ENCODE results near the gene CD200. TPM values are rescaled to one million over a fixed set of nuclear protein-coding genes. Genes with fewer than 3 reads are reported as not detected.

Gene CD200
- total and polyA plus RNA-seq, 12 donors: 1.3 to 20.7 (median 3.3) TPM; not detected in 1

DNA sequence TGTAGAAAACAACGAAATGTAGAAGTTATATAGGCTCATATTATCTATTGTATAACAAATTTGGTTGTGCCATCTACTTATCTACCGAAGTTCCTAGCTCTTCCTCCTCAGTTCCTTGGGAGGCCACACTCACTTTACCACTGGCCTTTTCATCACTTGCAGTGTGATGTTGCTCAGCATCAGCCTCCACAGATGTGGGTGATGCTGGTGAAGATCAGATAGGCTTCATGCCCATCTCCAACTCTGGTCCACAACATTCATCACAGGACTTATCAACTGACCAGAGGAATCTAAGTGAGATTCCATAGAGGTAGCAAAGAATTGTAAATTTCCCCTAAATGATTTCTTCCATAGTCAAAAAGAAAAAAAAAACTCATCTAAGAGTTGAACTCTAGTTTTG lies 8.4 kb downstream of the CD200 start:
- no peaks in the 10 kb centered on the region for H3K27me3 ChIP-seq
- 78 to 95% (median 89%) methylated on average over 2 of the region's 2 CpGs for WGBS, 4 donors
- intact Hi-C loops (cut with DNase I): no loop called here
- H3K27ac ChIP-seq: no peak overlapping the region
- no peaks in the 10 kb centered on the region for H3K36me3 ChIP-seq (replicated peaks in 1 of 2)
- DNase-seq: no peak
- H3K4me1 ChIP-seq (replicated peaks in 1 of 2): peaks cover 0 to 6% of the 10 kb centered on the region in 2 donors
- no peak overlapping the region for H3K4me3 ChIP-seq
- TF ChIP-seq POLR2A (IDR thresholded peaks at IDR 0.05): no peak
- TF ChIP-seq, protein P1, sequence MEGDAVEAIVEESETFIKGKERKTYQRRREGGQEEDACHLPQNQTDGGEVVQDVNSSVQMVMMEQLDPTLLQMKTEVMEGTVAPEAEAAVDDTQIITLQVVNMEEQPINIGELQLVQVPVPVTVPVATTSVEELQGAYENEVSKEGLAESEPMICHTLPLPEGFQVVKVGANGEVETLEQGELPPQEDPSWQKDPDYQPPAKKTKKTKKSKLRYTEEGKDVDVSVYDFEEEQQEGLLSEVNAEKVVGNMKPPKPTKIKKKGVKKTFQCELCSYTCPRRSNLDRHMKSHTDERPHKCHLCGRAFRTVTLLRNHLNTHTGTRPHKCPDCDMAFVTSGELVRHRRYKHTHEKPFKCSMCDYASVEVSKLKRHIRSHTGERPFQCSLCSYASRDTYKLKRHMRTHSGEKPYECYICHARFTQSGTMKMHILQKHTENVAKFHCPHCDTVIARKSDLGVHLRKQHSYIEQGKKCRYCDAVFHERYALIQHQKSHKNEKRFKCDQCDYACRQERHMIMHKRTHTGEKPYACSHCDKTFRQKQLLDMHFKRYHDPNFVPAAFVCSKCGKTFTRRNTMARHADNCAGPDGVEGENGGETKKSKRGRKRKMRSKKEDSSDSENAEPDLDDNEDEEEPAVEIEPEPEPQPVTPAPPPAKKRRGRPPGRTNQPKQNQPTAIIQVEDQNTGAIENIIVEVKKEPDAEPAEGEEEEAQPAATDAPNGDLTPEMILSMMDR (IDR thresholded peaks at IDR 0.05): no peak
- no peaks in the 10 kb centered on the region for H3K9me3 ChIP-seq (replicated peaks in 1 of 3)

DNA sequence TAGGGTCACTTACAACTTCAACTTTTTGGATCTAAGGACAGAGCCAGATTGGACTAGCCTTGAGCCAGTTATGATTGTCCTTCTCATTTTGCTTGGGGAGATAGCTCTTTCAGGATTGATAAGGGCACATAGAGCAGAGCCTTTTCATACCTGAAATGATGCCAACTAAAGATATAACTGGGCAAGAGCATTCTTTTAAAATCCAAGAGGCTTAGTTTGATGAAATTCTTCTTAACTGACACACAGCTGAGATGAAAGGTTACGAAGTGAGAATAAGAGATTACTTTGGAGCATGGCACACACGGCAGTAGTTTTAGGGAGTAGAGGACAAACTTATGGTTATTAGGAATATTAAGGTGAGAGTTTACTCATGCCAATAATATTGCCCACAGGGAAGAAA lies 12.7 kb downstream of the CD200 start:
- Histone ChIP-seq H3K27ac (no peak overlapping the region), H3K4me3 (no peak overlapping the region), H3K36me3 (replicated peaks in 1 of 2) (no peaks in the 10 kb centered on the region), H3K9me3 (replicated peaks in 1 of 3) (no peaks in the 10 kb centered on the region), H3K27me3 (no peaks in the 10 kb centered on the region), H3K4me1 (replicated peaks in 1 of 2) (no peaks in the 10 kb centered on the region)
- no peak for TF ChIP-seq POLR2A (IDR thresholded peaks at IDR 0.05)
- TF ChIP-seq, protein P1 (IDR thresholded peaks at IDR 0.05): no peak
- intact Hi-C loops (cut with DNase I): no loop called here
- WGBS, 4 donors: 42 to 90% (median 84%) methylated on average over 2 of the region's 2 CpGs
- no peak for DNase-seq

DNA sequence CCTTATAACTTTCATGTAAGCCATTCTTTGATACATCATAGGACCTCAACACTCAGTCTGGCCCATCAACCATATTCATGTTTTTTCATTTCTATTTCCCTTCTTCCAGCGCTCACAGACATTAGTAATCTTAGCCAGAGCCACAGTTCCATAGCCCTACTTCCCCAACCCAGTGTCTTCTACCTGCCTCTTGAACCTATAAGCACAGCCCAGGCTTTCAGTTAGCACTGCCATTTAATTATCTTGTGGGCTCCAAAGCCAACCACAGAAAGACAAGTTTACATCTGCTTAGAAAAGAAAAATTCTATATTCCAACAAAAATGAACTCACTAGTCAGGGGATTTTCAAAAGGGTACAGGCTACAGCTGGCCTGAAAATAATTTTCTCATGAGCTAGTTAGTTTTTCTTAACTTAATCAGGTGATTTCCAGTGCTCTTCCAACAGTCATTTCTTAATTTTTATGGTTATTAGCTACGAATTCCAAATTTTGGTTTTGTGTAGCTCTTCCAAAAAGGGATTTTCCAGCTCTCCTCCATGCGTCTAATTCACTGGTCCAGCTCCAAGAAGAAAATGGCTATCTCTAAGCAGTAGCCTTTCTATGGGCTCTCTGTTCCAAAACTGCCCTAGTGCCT lies 13.7 kb downstream of the CD200 start:
- Histone ChIP-seq H3K27ac (no peak overlapping the region), H3K27me3 (no peaks in the 10 kb centered on the region), H3K4me3 (no peak overlapping the region), H3K36me3 (replicated peaks in 1 of 2) (no peaks in the 10 kb centered on the region), H3K4me1 (replicated peaks in 1 of 2) (no peaks in the 10 kb centered on the region), H3K9me3 (replicated peaks in 1 of 3) (no peaks in the 10 kb centered on the region)
- no peak for DNase-seq
- intact Hi-C loops (cut with DNase I): no loop called here
- no peak for TF ChIP-seq POLR2A (IDR thresholded peaks at IDR 0.05)
- TF ChIP-seq, protein P1 (IDR thresholded peaks at IDR 0.05): no peak
- 80 to 84% (median 83%) methylated on average over 3 of the region's 3 CpGs for WGBS, 4 donors

DNA sequence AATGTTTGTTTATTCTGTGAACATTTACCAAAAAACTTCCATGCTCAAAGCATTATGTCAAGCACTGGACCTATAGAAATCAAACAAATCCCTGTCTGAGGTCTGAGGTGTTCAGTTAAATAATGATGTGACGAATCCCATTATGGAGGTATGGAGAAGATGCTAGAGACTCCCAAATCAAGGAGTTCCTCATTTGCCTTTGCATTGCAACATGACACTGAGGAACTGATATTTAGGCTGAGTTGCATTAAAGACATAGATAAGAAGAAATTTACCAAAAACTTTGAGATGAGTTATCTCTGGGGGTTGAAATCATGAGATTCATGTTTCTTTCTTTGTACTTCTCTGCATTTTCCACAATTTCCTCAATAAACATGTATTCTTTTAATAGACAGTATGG lies 16.0 kb downstream of the CD200 start:
- no peaks in the 10 kb centered on the region for H3K9me3 ChIP-seq (replicated peaks in 1 of 3)
- H3K4me3 ChIP-seq: no peak overlapping the region
- H3K27ac ChIP-seq: no peak overlapping the region
- H3K36me3 ChIP-seq (replicated peaks in 1 of 2): no peaks in the 10 kb centered on the region
- WGBS, 4 donors: 67 to 89% (median 78%) methylated on average over 1 of the region's 1 CpG
- DNase-seq: no peak
- TF ChIP-seq, protein P1 (IDR thresholded peaks at IDR 0.05): no peak
- no peak for TF ChIP-seq POLR2A (IDR thresholded peaks at IDR 0.05)
- no peaks in the 10 kb centered on the region for H3K27me3 ChIP-seq
- intact Hi-C loops (cut with DNase I): no loop called here
- H3K4me1 ChIP-seq (replicated peaks in 1 of 2): no peaks in the 10 kb centered on the region

Measured in adrenal gland (tissue), 12 donors.